Karpas-422 (cell line): ENCODE measurements around the gene LUZP1. TPM values are rescaled to one million over a fixed set of nuclear protein-coding genes. Genes with fewer than 3 reads are reported as not detected.

Experiments
- DNase-seq: peaks from one replicate; pipeline ENCODE4 v3.0.0-alpha.2; 2015
- H2AFZ ChIP-seq: fragments of 200-600 bp; sonication (generic); 2 replicates; pipeline ENCODE4 v1.6.1; 2014; ENCODE audit warnings: antibody characterized with exemption, low read length, mixed read lengths
- H3K27ac ChIP-seq: fragments of 200-600 bp; sonication (generic); 2 replicates; pipeline ENCODE4 v1.5.1; 2014; ENCODE audit warnings: mild to moderate bottlenecking, low read length, moderate library complexity
- H3K27me3 ChIP-seq: fragments of 200-600 bp; sonication (generic); 2 replicates; pipeline ENCODE4 v1.6.1; 2014; ENCODE audit warnings: low read length, mixed read lengths
- H3K36me3 ChIP-seq: fragments of 200-600 bp; sonication (generic); 2 replicates; pipeline ENCODE4 v1.6.1; 2014; ENCODE audit warnings: low read length, mixed read lengths; ENCODE audit not compliant: insufficient read depth
- H3K4me1 ChIP-seq: fragments of 200-600 bp; sonication (generic); 2 replicates; pipeline ENCODE4 v1.6.1; 2014; ENCODE audit warnings: mild to moderate bottlenecking, low read length, mixed read lengths
- H3K4me2 ChIP-seq: fragments of 200-600 bp; sonication (generic); 2 replicates; pipeline ENCODE4 v1.6.1; 2014; ENCODE audit warnings: low read length, low read depth, mild to moderate bottlenecking; ENCODE audit not compliant: poor library complexity, severe bottlenecking
- H3K4me3 ChIP-seq: fragments of 200-600 bp; sonication (generic); 2 replicates; pipeline ENCODE4 v1.5.1; 2014; ENCODE audit warnings: mild to moderate bottlenecking, antibody characterized with exemption, low read length, mixed read lengths
- H3K79me2 ChIP-seq: fragments of 200-600 bp; sonication (generic); 2 replicates; pipeline ENCODE4 v1.6.1; 2014; ENCODE audit warnings: mild to moderate bottlenecking, low read length, mixed read lengths
- H3K9ac ChIP-seq: fragments of 200-600 bp; sonication (generic); 2 replicates; pipeline ENCODE4 v1.6.0; 2014; ENCODE audit warnings: low read length
- H3K9me2 ChIP-seq: fragments of 200-600 bp; sonication (generic), shearing (Covaris generic); replicated peaks from 2 replicates; pipeline ENCODE4 v1.6.0; 2014; ENCODE audit warnings: mild to moderate bottlenecking, low read length, moderate library complexity; ENCODE audit not compliant: insufficient read depth
- H3K9me3 ChIP-seq: fragments of 300-700, 200-600 bp; sonication (generic); 2 replicates; pipeline ENCODE4 v1.6.1; 2014; ENCODE audit warnings: low read length, mixed read lengths
- H4K20me1 ChIP-seq: fragments of 200-600 bp; sonication (generic); 2 replicates; pipeline ENCODE4 v1.6.1; 2014; ENCODE audit warnings: mild to moderate bottlenecking, antibody characterized with exemption, low read length, low read depth; ENCODE audit not compliant: insufficient read depth
- total RNA-seq: library from RNA; depleted of rRNA; stranded (reverse); fragments of >200 nt; shearing (Covaris generic); gene quantifications from 2 replicates; pipeline ENCODE4 v1.2.3, GENCODE V29; 2014; ENCODE audit warnings: low replicate concordance

Gene LUZP1
- total RNA-seq, 1 experiment from 2014 or later = 1.5 TPM

DNA sequence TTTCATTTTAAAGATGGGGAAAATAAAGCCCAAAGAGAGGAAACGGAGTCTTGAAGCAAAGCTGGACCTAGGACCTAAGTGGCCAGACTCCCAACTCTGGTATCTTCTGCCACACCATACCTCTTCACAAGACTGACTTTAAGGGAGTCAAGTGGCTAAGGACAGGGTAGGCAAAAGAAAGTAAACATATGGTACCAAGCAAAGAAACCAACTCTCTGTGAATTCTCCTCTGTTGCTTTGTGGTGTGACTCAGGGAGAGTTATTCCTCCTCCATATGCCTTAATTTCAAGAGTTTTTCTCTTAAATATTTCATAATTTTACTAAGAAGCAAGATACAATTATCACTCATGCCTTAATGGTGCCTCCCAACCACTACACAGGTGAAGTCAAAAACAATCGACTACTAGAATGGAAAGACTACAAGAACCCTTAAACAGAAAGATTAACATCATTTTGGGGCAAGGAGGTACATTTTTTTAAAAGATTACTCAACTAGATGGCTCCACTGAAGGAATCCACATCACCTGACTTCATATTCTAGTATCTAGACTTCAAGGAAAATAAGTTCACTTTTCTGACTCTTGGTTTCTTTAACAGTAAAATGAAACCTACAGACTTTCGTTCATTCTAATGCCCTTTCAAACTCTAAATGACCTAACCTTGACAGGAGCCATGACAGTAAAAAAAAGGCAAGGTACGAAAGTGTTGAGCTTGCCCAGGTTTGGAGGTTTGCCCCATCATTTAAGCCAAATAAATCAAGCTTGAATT lies 44.2 kb downstream of the LUZP1 start:
- Histone ChIP-seq H3K79me2 (no peaks in the 10 kb centered on the region), H4K20me1 (peaks cover 6% of the 10 kb centered on the region; the same call in 1 of the 2 replicates), H3K36me3 (no peaks in the 10 kb centered on the region), H3K27ac (no peak overlapping the region), H3K27me3 (no peaks in the 10 kb centered on the region), H3K9ac (no peak overlapping the region), H3K4me3 (no peak overlapping the region), H3K9me2 (no peaks in the 10 kb centered on the region), H2AFZ (no peak overlapping the region), H3K4me1 (no peaks in the 10 kb centered on the region), H3K9me3 (no peaks in the 10 kb centered on the region), H3K4me2 (no peak overlapping the region)
- no peak for DNase-seq

DNA sequence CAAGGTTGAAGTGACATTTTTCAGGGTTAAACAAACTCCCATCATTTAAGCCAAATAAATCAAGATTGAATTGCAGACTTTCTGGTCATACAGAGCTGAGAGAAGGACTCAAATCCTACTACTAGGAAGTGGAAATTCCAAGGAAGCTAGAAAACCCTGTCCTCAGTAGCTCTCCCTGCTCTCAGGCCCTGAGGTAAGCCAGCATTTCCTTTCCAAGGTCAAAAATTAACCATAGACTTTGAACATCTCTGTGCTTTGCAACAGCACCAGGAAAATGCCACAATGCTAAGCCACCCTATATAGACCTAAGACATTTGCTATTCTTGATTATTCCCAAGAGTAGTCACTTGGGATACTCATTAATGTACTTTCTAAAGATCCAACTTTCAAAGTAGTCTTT lies 45.1 kb downstream of the LUZP1 start:
- no peak for DNase-seq
- H3K36me3 ChIP-seq = no peaks in the 10 kb centered on the region
- no peak overlapping the region for H3K4me2 ChIP-seq
- H3K9me3 ChIP-seq = no peaks in the 10 kb centered on the region
- no peak overlapping the region for H3K27ac ChIP-seq
- H3K4me1 ChIP-seq = no peaks in the 10 kb centered on the region
- H3K4me3 ChIP-seq = no peak overlapping the region
- H3K9me2 ChIP-seq = no peaks in the 10 kb centered on the region
- no peak overlapping the region for H3K9ac ChIP-seq
- peaks cover 6% of the 10 kb centered on the region; the same call in 1 of the 2 replicates for H4K20me1 ChIP-seq
- no peaks in the 10 kb centered on the region for H3K27me3 ChIP-seq
- no peaks in the 10 kb centered on the region for H3K79me2 ChIP-seq
- H2AFZ ChIP-seq = no peak overlapping the region

DNA sequence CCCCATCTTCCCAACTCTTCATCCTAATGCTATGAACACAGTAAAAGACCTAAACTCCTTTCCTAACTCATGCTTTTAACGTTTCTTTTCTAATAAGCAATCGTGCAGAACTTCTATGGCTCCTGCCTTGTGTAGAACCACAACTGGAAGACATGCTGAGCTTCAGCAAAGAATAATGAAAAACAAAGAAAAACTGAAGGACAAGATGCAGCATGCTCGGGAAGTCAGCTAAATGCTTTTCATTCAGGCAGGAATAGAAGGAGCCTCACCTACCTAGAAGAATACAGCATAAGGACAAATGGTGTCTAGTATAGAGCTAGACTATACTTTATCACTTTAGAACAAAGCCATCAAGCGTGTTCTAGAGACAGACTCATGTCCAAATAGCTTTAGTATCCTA lies 45.9 kb downstream of the LUZP1 start:
- Histone ChIP-seq H3K36me3 (no peaks in the 10 kb centered on the region), H3K9me3 (no peaks in the 10 kb centered on the region), H3K27me3 (no peaks in the 10 kb centered on the region), H3K4me1 (no peaks in the 10 kb centered on the region), H3K9me2 (no peaks in the 10 kb centered on the region), H3K4me2 (no peak overlapping the region), H3K9ac (no peak overlapping the region), H2AFZ (no peak overlapping the region), H3K79me2 (no peaks in the 10 kb centered on the region), H3K27ac (no peak overlapping the region), H3K4me3 (no peak overlapping the region), H4K20me1 (peaks cover 6% of the 10 kb centered on the region; the same call in 1 of the 2 replicates)
- no peak for DNase-seq

- Histone ChIP-seq H3K4me2 (no peak overlapping the region), H4K20me1 (peaks cover 6% of the 10 kb centered on the region; the same call in 1 of the 2 replicates), H3K9me3 (no peaks in the 10 kb centered on the region), H3K9me2 (no peaks in the 10 kb centered on the region), H3K9ac (no peak overlapping the region), H3K27me3 (no peaks in the 10 kb centered on the region), H3K79me2 (no peaks in the 10 kb centered on the region), H3K27ac (no peak overlapping the region), H2AFZ (no peak overlapping the region), H3K4me1 (no peaks in the 10 kb centered on the region), H3K36me3 (no peaks in the 10 kb centered on the region), H3K4me3 (no peak overlapping the region)
- no peak for DNase-seq
These were observed 46.5 kb downstream of the LUZP1 start for GRCh38 chr1:23122023-23122748.

- Histone ChIP-seq H3K4me2 (no peak overlapping the region), H3K27ac (no peak overlapping the region), H4K20me1 (peaks cover 11% of the 10 kb centered on the region; the same call in 1 of the 2 replicates), H3K9me3 (no peaks in the 10 kb centered on the region), H2AFZ (no peak overlapping the region), H3K9me2 (no peaks in the 10 kb centered on the region), H3K4me3 (no peak overlapping the region), H3K27me3 (no peaks in the 10 kb centered on the region), H3K4me1 (no peaks in the 10 kb centered on the region), H3K79me2 (no peaks in the 10 kb centered on the region), H3K9ac (no peak overlapping the region), H3K36me3 (no peaks in the 10 kb centered on the region)
- no peak for DNase-seq
These were observed 48.3 kb downstream of the LUZP1 start for GRCh38 chr1:23120383-23120782.

DNA sequence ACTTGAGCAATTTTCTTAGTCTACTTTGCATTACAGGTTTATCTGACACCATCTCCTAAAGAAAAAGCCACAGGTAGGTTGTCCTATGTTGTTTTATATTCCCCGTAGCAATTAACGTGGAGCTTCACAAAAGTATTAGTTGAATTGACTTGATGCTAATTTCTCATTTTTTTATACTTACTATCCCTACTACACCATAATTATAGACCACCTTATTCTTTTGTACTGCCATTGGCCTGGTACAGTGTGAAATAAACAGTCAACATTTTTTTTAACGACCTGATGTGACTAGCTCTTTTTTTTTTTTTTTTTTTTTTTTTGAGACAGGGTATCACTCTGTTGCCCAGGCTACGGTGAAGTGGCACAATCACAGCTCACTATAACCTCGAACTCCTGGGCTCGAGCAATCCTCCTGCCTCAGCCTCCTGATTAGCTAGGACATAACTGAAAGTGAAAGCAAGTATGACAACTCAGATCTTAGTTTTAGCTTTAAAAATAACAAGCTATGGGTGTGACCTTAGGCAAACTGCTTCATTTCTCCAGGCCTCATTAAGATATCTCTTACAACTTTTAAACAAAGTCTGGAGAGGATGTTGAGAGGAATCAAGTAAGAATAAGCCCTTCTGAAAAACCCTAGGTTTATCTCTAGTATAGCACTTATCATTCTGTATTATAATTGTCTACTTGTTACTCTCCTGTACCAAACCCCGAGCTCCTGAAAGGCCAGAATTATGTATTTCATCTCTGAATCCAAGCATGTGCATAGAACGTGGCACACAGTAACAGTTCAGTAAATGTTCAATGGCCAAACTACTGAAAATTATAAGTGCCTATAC lies 49.5 kb downstream of the LUZP1 start:
- peaks cover 11% of the 10 kb centered on the region; the same call in 1 of the 2 replicates for H4K20me1 ChIP-seq
- no peak for DNase-seq
- no peaks in the 10 kb centered on the region for H3K27me3 ChIP-seq
- no peak overlapping the region for H3K4me2 ChIP-seq
- H3K4me3 ChIP-seq = no peak overlapping the region
- no peaks in the 10 kb centered on the region; the same call in 1 of the 2 replicates for H3K4me1 ChIP-seq
- no peaks in the 10 kb centered on the region for H3K9me2 ChIP-seq
- H2AFZ ChIP-seq = no peak overlapping the region
- no peaks in the 10 kb centered on the region for H3K36me3 ChIP-seq
- H3K79me2 ChIP-seq = no peaks in the 10 kb centered on the region
- H3K27ac ChIP-seq = no peak overlapping the region
- no peaks in the 10 kb centered on the region for H3K9me3 ChIP-seq
- no peak overlapping the region for H3K9ac ChIP-seq

DNA sequence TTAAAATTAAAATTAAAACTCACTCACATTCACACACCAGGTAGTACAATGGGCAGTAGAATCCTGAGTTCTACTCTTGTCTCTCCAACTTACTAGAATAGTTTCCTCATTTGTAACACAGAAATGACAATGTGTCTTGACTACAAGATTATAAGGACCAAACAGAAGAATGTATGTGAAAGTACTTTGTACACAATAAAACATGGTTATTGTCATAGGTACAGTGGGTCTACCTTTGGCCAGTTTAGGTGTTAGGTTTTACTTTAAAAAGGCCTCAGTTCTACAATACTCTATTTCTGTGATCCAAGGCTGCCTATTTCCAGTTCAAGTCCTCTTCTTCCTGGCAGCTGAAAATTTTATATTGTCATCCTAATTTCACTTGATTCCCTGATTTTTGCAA lies 50.2 kb downstream of the LUZP1 start:
- no peaks in the 10 kb centered on the region; the same call in 1 of the 2 replicates for H3K4me1 ChIP-seq
- no peaks in the 10 kb centered on the region for H3K9me3 ChIP-seq
- H2AFZ ChIP-seq = no peak overlapping the region
- H4K20me1 ChIP-seq = peaks cover 11% of the 10 kb centered on the region; the same call in 1 of the 2 replicates
- no peak overlapping the region for H3K4me2 ChIP-seq
- H3K4me3 ChIP-seq = no peak overlapping the region
- DNase-seq = no peak
- no peak overlapping the region for H3K9ac ChIP-seq
- no peaks in the 10 kb centered on the region for H3K36me3 ChIP-seq
- no peaks in the 10 kb centered on the region for H3K79me2 ChIP-seq
- no peaks in the 10 kb centered on the region for H3K27me3 ChIP-seq
- no peaks in the 10 kb centered on the region for H3K9me2 ChIP-seq
- H3K27ac ChIP-seq = no peak overlapping the region
